Thoracic aorta (tissue), 2 donors: Measurements from ENCODE around the gene RPN1. TPM values are rescaled to one million over a fixed set of nuclear protein-coding genes. Genes with fewer than 3 reads are reported as not detected.
"Not testable (repeated sequence)": the region's sequence is repeated elsewhere in the genome, so short reads cannot be mapped to it uniquely, and the experiment has no call there.

Source experiments
- ATAC-seq: fragments of 150-250 bp; one replicate; pipeline ENCODE4 v1.8.0; 2017; ENCODE audit warnings: low read depth; ENCODE audit not compliant: insufficient number of reproducible peaks, low FRiP score
- DNase-seq: peaks from one replicate; pipeline ENCODE4 v3.0.0-alpha.2; 2020; ENCODE audit warnings: low spot score
- H3K27ac ChIP-seq, 2 donors: fragments of 200-600 bp; sonication (generic); 1 replicate in 1 of 2; 2 replicates in 1 of 2; pipeline ENCODE4 v1.5.1; 2016; ENCODE audit warnings: mild to moderate bottlenecking in 2 of 2, moderate library complexity in 2 of 2
- H3K27me3 ChIP-seq: fragments of 200-600 bp; sonication (generic); replicated peaks from 2 replicates; pipeline ENCODE4 v1.6.0; 2016; ENCODE audit warnings: mild to moderate bottlenecking; ENCODE audit not compliant: insufficient read depth
- H3K36me3 ChIP-seq: fragments of 200-600 bp; sonication (generic); one replicate; pipeline ENCODE4 v1.5.1; 2016
- H3K4me1 ChIP-seq, 2 donors: fragments of 200-600 bp; sonication (generic); 1 replicate in 1 of 2; 2 replicates in 1 of 2; pipeline versions ENCODE4 v1.5.1 to v1.6.0; 2016; ENCODE audit warnings: low read depth in 2 of 2, mild to moderate bottlenecking in 1 of 2; ENCODE audit not compliant: control insufficient read depth in 1 of 2
- H3K4me3 ChIP-seq: fragments of 200-600 bp; sonication (generic); 2 replicates; pipeline ENCODE4 v1.5.1; 2016; ENCODE audit warnings: mild to moderate bottlenecking
- H3K9me3 ChIP-seq: fragments of 200-600 bp; sonication (generic); 2 replicates; pipeline ENCODE4 v1.5.1; 2016
- CTCF ChIP-seq: fragments of 200-600 bp; sonication (generic); IDR thresholded peaks from one replicate; pipeline ENCODE4 v1.5.1; 2019; ENCODE audit warnings: antibody characterized with exemption
- total RNA-seq, 2 donors: library from RNA; depleted of rRNA; stranded (reverse); fragments of >200 nt; gene quantifications; one replicate each; pipeline versions ENCODE4 v1.1.0 to v1.2.3, GENCODE V29; 2016

RPN1 gene
- total RNA-seq, 2 donors from 2014 or later = 202 to 227 TPM

- H3K4me3 ChIP-seq = no peak overlapping the region
- H3K36me3 ChIP-seq = no peaks in the 10 kb centered on the region
- H3K9me3 ChIP-seq = no peaks in the 10 kb centered on the region
- ATAC-seq (no peak), DNase-seq (no peak)
- no peaks in the 10 kb centered on the region for H3K27me3 ChIP-seq
- no peak overlapping the region for H3K27ac ChIP-seq
- H3K4me1 ChIP-seq = no peaks in the 10 kb centered on the region
- no peak for TF ChIP-seq CTCF
Measured at GRCh38 chr3:128598884-128599664, 51.5 kb downstream of the RPN1 start.

GRCh38 chr3:128597900-128598299 is 52.7 kb downstream of the RPN1 start:
- ATAC-seq (no peak), DNase-seq (no peak)
- no peak for TF ChIP-seq CTCF

GRCh38 chr3:128592864-128593263 is 57.8 kb downstream of the RPN1 start:
- no peak for TF ChIP-seq CTCF
- no peak for ATAC-seq
- H3K9me3 ChIP-seq = peaks cover 7% of the 10 kb centered on the region

More at GRCh38 chr3:128597900-128598299, 52.7 kb downstream of the RPN1 start:
- H3K4me1 ChIP-seq = no peaks in the 10 kb centered on the region
- H3K36me3 ChIP-seq = no peaks in the 10 kb centered on the region
- no peaks in the 10 kb centered on the region for H3K27me3 ChIP-seq
- H3K9me3 ChIP-seq = no peaks in the 10 kb centered on the region
- H3K27ac ChIP-seq = no peak overlapping the region
- H3K4me3 ChIP-seq = no peak overlapping the region

GRCh38 chr3:128591738-128592426 is 58.7 kb downstream of the RPN1 start:
- H3K27me3 ChIP-seq = no peaks in the 10 kb centered on the region
- no peak overlapping the region for H3K27ac ChIP-seq
- H3K4me1 ChIP-seq = no peaks in the 10 kb centered on the region
- no peaks in the 10 kb centered on the region for H3K36me3 ChIP-seq
- no peak for ATAC-seq
- no peak overlapping the region for H3K4me3 ChIP-seq
- DNase-seq = no peak
- no peak for TF ChIP-seq CTCF
- peaks cover 7% of the 10 kb centered on the region for H3K9me3 ChIP-seq

More at GRCh38 chr3:128592864-128593263, 57.8 kb downstream of the RPN1 start:
- no peak for DNase-seq
- Histone ChIP-seq H3K4me3 (no peak overlapping the region), H3K36me3 (no peaks in the 10 kb centered on the region), H3K4me1 (no peaks in the 10 kb centered on the region), H3K27ac (no peak overlapping the region), H3K27me3 (no peaks in the 10 kb centered on the region)

DNA sequence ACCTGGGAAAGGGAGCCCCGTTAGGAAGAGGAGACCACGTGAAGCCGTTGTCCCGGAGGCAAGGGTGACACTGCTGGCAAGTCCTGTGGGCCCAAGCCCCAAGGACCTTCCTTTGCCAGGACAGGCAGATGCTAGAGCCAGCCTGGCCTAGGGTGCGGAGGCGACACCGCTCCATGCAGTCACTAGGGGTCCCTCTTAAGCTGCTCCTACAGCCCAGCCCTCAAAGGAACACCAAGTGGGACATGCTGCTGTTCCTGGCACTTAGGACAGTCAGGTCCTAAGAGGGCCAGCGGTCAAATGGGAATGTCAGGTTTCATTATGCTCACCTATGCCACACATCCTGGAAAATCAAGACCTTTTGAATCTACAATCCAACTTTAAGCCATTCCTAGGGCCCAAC is 59.7 kb downstream of the RPN1 start:
- H3K36me3 ChIP-seq = no peaks in the 10 kb centered on the region
- no peak for TF ChIP-seq CTCF
- no peak overlapping the region for H3K27ac ChIP-seq
- H3K9me3 ChIP-seq = peaks cover 7% of the 10 kb centered on the region
- no peak overlapping the region for H3K4me3 ChIP-seq
- DNase-seq = no peak
- no peak for ATAC-seq
- no peaks in the 10 kb centered on the region for H3K4me1 ChIP-seq
- no peaks in the 10 kb centered on the region for H3K27me3 ChIP-seq

GRCh38 chr3:128589985-128590384 is 60.6 kb downstream of the RPN1 start:
- H3K27me3 ChIP-seq, DNase-seq, H3K4me3 ChIP-seq, H3K36me3 ChIP-seq, H3K27ac ChIP-seq, ATAC-seq, H3K9me3 ChIP-seq, H3K4me1 ChIP-seq: not testable (repeated sequence)
